CD4-positive, alpha-beta T cell treated with Interleukin-17A for 4 hours (primary cell): ENCODE data around the gene TRMT10C.
"Not testable (repeated sequence)": the region's sequence is repeated elsewhere in the genome, so short reads cannot be mapped to it uniquely, and the experiment has no call there.

ENCODE experiments used
- DNase-seq: peaks from one replicate; pipeline ENCODE4 v3.0.0-alpha.2; 2020; ENCODE audit warnings: mixed read lengths

TRMT10C gene

GRCh38 chr3:101561630-101562328, at the start of gene TRMT10C:
Gene TRMT10C (plus strand): TSS chr3:101561868. CDS start chr3:101564782, 2,914 bp downstream.
- DNase-seq: peak; percentile 92

GRCh38 chr3:101512396-101512645, 49.3 kb upstream of the TRMT10C start:
- peak; percentile 64 for DNase-seq

GRCh38 chr3:101512646-101513418, 48.8 kb upstream of the TRMT10C start, which contains the start of gene SENP7:
Gene SENP7 (minus strand): TSS chr3:101513212. CDS start chr3:101513130, 82 bp downstream.
- DNase-seq: peak; percentile 85

GRCh38 chr3:101513419-101513986, 48.2 kb upstream of the TRMT10C start:
- DNase-seq: no peak

- peak; percentile 61 for DNase-seq
Measured at GRCh38 chr3:101518421-101518871, 43.2 kb upstream of the TRMT10C start.

- DNase-seq: peak; percentile 23
Measured at GRCh38 chr3:101519685-101520365, 41.8 kb upstream of the TRMT10C start.

- peak; percentile 61 for DNase-seq
Measured at GRCh38 chr3:101521211-101521701, 40.4 kb upstream of the TRMT10C start.

GRCh38 chr3:101527441-101527840, 34.2 kb upstream of the TRMT10C start:
- no peak for DNase-seq

- no peak for DNase-seq
Measured at GRCh38 chr3:101527906-101528305, 33.8 kb upstream of the TRMT10C start.

GRCh38 chr3:101529816-101530685, 31.6 kb upstream of the TRMT10C start:
- DNase-seq: no peak

- DNase-seq: no peak
Measured at GRCh38 chr3:101530686-101531047, 31.0 kb upstream of the TRMT10C start.

GRCh38 chr3:101531473-101532086, 30.1 kb upstream of the TRMT10C start:
- peak; percentile 52 for DNase-seq

- DNase-seq: no peak
Measured at GRCh38 chr3:101532783-101533602, 28.7 kb upstream of the TRMT10C start.

GRCh38 chr3:101533603-101533968, 28.1 kb upstream of the TRMT10C start:
- DNase-seq: no peak

GRCh38 chr3:101535221-101535620, 26.4 kb upstream of the TRMT10C start:
- no peak for DNase-seq

- DNase-seq: no peak
Measured at GRCh38 chr3:101536266-101536665, 25.4 kb upstream of the TRMT10C start.

- DNase-seq: not testable (repeated sequence)
Measured at GRCh38 chr3:101536955-101537354, 24.7 kb upstream of the TRMT10C start.

GRCh38 chr3:101542957-101543356, 18.7 kb upstream of the TRMT10C start:
- DNase-seq: no peak

- DNase-seq: no peak
Measured at GRCh38 chr3:101544161-101544850, 17.4 kb upstream of the TRMT10C start.

- DNase-seq: no peak
Measured at GRCh38 chr3:101548527-101549105, 13.1 kb upstream of the TRMT10C start.
